PC-3 (cell line): Measurements from ENCODE around the gene FOXP1.

Experiments used
- EZH2 ChIP-seq: fragments of 300-600 bp; sonication (generic); IDR thresholded peaks from one replicate; pipeline ENCODE4 v1.6.1; 2017; ENCODE audit warnings: antibody characterized with exemption, mild to moderate bottlenecking, low read length; ENCODE audit not compliant: unreplicated experiment
- EZH2phosphoT487 ChIP-seq: fragments of 300-600 bp; sonication (generic); IDR thresholded peaks from 2 replicates; pipeline ENCODE4 v1.6.1; 2018; ENCODE audit warnings: mild to moderate bottlenecking, antibody characterized with exemption, low read length, borderline replicate concordance
- TF ChIP-seq, protein P1 (sequence below): fragments of 300-600 bp; sonication (generic); conservative IDR thresholded peaks from 2 replicates; pipeline ENCODE4 v1.5.1; 2017; ENCODE audit warnings: antibody characterized with exemption, low read depth, mild to moderate bottlenecking, low read length

DNA sequence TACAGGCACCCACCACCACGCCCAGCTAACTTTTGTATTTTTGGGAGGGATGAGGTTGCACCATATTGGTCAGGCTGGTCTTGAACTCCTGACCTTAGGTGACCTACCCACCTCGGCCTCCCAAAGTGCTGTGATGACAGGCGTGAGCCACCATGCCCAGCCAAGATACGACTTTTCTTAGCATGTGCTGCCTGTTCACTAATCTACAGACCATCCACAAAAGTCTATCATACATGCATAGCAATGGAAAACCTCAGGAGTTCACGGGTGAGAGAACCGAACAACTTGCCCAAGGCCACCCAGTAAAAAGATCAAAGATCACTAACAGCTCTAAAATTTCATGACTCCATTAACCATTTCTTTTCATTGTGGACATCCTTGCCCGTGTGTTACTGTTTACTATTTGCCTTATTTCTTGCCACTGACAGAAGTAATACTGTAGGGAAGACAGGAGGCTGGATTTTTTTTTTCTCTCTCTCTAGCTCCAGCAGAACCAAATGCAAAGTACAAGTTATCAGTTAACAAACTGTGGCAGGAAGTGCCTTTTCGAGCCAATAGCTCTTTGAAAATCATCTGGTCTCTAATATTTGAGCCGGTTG, 92.3 kb downstream of the FOXP1 start:
- TF ChIP-seq, protein P1, sequence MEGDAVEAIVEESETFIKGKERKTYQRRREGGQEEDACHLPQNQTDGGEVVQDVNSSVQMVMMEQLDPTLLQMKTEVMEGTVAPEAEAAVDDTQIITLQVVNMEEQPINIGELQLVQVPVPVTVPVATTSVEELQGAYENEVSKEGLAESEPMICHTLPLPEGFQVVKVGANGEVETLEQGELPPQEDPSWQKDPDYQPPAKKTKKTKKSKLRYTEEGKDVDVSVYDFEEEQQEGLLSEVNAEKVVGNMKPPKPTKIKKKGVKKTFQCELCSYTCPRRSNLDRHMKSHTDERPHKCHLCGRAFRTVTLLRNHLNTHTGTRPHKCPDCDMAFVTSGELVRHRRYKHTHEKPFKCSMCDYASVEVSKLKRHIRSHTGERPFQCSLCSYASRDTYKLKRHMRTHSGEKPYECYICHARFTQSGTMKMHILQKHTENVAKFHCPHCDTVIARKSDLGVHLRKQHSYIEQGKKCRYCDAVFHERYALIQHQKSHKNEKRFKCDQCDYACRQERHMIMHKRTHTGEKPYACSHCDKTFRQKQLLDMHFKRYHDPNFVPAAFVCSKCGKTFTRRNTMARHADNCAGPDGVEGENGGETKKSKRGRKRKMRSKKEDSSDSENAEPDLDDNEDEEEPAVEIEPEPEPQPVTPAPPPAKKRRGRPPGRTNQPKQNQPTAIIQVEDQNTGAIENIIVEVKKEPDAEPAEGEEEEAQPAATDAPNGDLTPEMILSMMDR: no peak
- no peak for TF ChIP-seq EZH2phosphoT487
- TF ChIP-seq EZH2: no peak
